Endothelial cell of umbilical vein (primary cell): ENCODE data around the gene KIF3A. TPM values are rescaled to one million over a fixed set of nuclear protein-coding genes. Genes with fewer than 3 reads are reported as not detected.

Source experiments
- BruUV-seq: library from RNA; stranded (reverse); fragments of 400-500 nt; replicated peaks from 2 replicates; lab custom pipeline; 2021; lab: Mats Ljungman, UMichigan
- CTCF ChIA-PET: fragments of 300-600, 350-600 bp; sonication (Branson Sonifier 250); formaldehyde crosslinking; loops from one replicate; lab custom pipeline; 2021; ENCODE audit warnings: antibody characterized with exemption, inconsistent platforms; lab: Charles Lee
- POLR2A ChIA-PET: fragments of 300-600, 350-600 bp; sonication (Branson Sonifier 250); formaldehyde crosslinking; loops from one replicate; lab custom pipeline; 2021; ENCODE audit warnings: antibody characterized with exemption, inconsistent platforms; lab: Charles Lee
- DNase-seq: peaks from one replicate; pipeline ENCODE4 v3.0.0-alpha.2; 2011; ENCODE audit warnings: low read depth, low spot score
- FAIRE-seq: peaks from 2 replicates; lab custom pipeline; 2011; peaks lifted over from hg19 to GRCh38; lab: Jason Lieb, UNC
- H2AFZ ChIP-seq: 2 replicates; pipeline ENCODE4 v1.6.0; 2012; ENCODE audit warnings: low read depth, low read length, control low read depth, inconsistent platforms
- H3K27ac ChIP-seq: 2 replicates; pipeline ENCODE4 v1.5.1; 2011; ENCODE audit warnings: low read depth, mild to moderate bottlenecking, control low read depth, low read length, moderate library complexity; ENCODE audit not compliant: insufficient read depth
- H3K27me3 ChIP-seq, 2 experiments: 2 replicates each; pipeline versions ENCODE4 v1.6.0 to v1.6.1; 2011; ENCODE audit warnings: low read length in 2 of 2, mixed read lengths in 1 of 2; ENCODE audit not compliant: control insufficient read depth in 2 of 2, insufficient read depth in 2 of 2
- H3K36me3 ChIP-seq, 2 experiments: 2 replicates in 1 of 2; 3 replicates in 1 of 2; pipeline ENCODE4 v1.5.1; 2011; ENCODE audit warnings: low read length in 2 of 2, mild to moderate bottlenecking in 1 of 2, moderate library complexity in 1 of 2; ENCODE audit not compliant: control insufficient read depth in 2 of 2, insufficient read depth in 2 of 2; ENCODE audit errors: extremely low read depth in 1 of 2
- H3K4me1 ChIP-seq: 3 replicates; pipeline ENCODE4 v1.5.1; 2011; ENCODE audit warnings: mild to moderate bottlenecking, low read length; ENCODE audit not compliant: control insufficient read depth, insufficient read depth; ENCODE audit errors: extremely low read depth
- H3K4me2 ChIP-seq: 2 replicates; pipeline ENCODE4 v1.6.1; 2011; ENCODE audit warnings: low read length, control low read depth, mixed read lengths; ENCODE audit not compliant: insufficient read depth
- H3K4me3 ChIP-seq, 3 experiments: fragments of 200-600 bp in 1 of 3; sonication (generic), shearing (Covaris generic) in 1 of 3; replicated peaks in 1 of 3; 2 replicates each; pipeline ENCODE4 v1.5.1; 2011 to 2016; ENCODE audit warnings: control low read depth in 3 of 3, low read length in 3 of 3, mild to moderate bottlenecking in 2 of 3, inconsistent platforms in 1 of 3, low read depth in 1 of 3, moderate library complexity in 1 of 3; ENCODE audit not compliant: insufficient read depth in 1 of 3
- H3K79me2 ChIP-seq: 2 replicates; pipeline ENCODE4 v1.6.0; 2012; ENCODE audit warnings: low read length, inconsistent platforms; ENCODE audit not compliant: control insufficient read depth, insufficient read depth
- H3K9ac ChIP-seq: replicated peaks from 2 replicates; pipeline ENCODE3; 2011; ENCODE audit warnings: low read length, control low read depth; ENCODE audit not compliant: insufficient read depth; ENCODE audit errors: extremely low read depth
- H3K9me1 ChIP-seq: replicated peaks from 3 replicates; pipeline ENCODE4 v1.6.0; 2011; ENCODE audit warnings: mild to moderate bottlenecking, low read length; ENCODE audit not compliant: control insufficient read depth, insufficient read depth; ENCODE audit errors: extremely low read depth
- H3K9me3 ChIP-seq: replicated peaks from 2 replicates; pipeline ENCODE4 v1.5.1; 2012; ENCODE audit warnings: low read length, inconsistent platforms; ENCODE audit not compliant: control insufficient read depth, insufficient read depth
- H4K20me1 ChIP-seq: replicated peaks from 2 replicates; pipeline ENCODE3; 2011; ENCODE audit warnings: mild to moderate bottlenecking, low read length; ENCODE audit not compliant: control insufficient read depth, insufficient read depth; ENCODE audit errors: extremely low read depth
- EZH2 ChIP-seq: IDR thresholded peaks from 2 replicates; pipeline ENCODE4 v1.6.1; 2012; ENCODE audit warnings: borderline replicate concordance, low read depth, mild to moderate bottlenecking, moderate library complexity, low read length, inconsistent platforms; ENCODE audit not compliant: severe bottlenecking
- FOS ChIP-seq: IDR thresholded peaks from 2 replicates; pipeline ENCODE4 v1.6.1; 2011; ENCODE audit warnings: mild to moderate bottlenecking, low read length, moderate library complexity, borderline replicate concordance; ENCODE audit not compliant: insufficient read depth
- GATA2 ChIP-seq: IDR thresholded peaks from 2 replicates; pipeline ENCODE4 v1.7.0; 2011; ENCODE audit warnings: low read depth, mild to moderate bottlenecking, moderate library complexity, mixed read lengths, low read length; ENCODE audit not compliant: insufficient read length, insufficient read depth
- MYC ChIP-seq: IDR thresholded peaks from one replicate; pipeline ENCODE4 v1.6.1; 2011; ENCODE audit warnings: mild to moderate bottlenecking, low read depth, low read length
- POLR2A ChIP-seq: IDR thresholded peaks from 2 replicates; pipeline ENCODE4 v1.6.1; 2012; ENCODE audit warnings: low read depth, mild to moderate bottlenecking, control low read depth, low read length
- POLR2AphosphoS5 ChIP-seq: IDR thresholded peaks from 2 replicates; pipeline ENCODE4 v1.6.1; 2012; ENCODE audit warnings: low read depth, mild to moderate bottlenecking, control low read depth, low read length, moderate library complexity; ENCODE audit not compliant: insufficient read depth
- dilution Hi-C: fragments of 300-500 bp; cut with MboI; formaldehyde crosslinking; loops from one replicate; pipeline ENCODE4 v1.15.0; 2019; ENCODE audit warnings: low sequenced_read_pairs; ENCODE audit not compliant: extremely low pct_ligation_motif_present
- intact Hi-C: fragments of 100-400 bp; cut with micrococcal nuclease; formaldehyde crosslinking; loops from one replicate; pipeline ENCODE4 v1.10.0; 2022
- polyA plus RNA-seq, 4 experiments: library from polyadenylated mRNA; depleted of rRNA in 3 of 4; stranded (reverse) in 3 of 4; unstranded in 1 of 4; fragments of >200 nt; gene quantifications; 2 replicates each; pipeline versions ENCODE4 v1.2.1 to v1.2.3, GENCODE V29; 2011 to 2012; ENCODE audit warnings: missing spikeins in 1 of 4
- total RNA-seq: library from RNA; stranded (reverse); gene quantifications from 2 replicates; pipeline ENCODE4 v1.2.3, GENCODE V29; 2021
- TF ChIP-seq, protein P1 (sequence below), 2 donors: IDR thresholded peaks; 1 replicate in 1 of 2; 2 replicates in 1 of 2; pipeline ENCODE4 v1.5.1; 2011; ENCODE audit warnings: low read length in 2 of 2, mild to moderate bottlenecking in 2 of 2, moderate library complexity in 2 of 2, control low read depth in 1 of 2, inconsistent platforms in 1 of 2, low read depth in 1 of 2; ENCODE audit not compliant: insufficient read depth in 1 of 2; ENCODE audit errors: extremely low read depth in 1 of 2

KIF3A gene
- total and polyA plus RNA-seq, 2 donors (not counting 3 experiments of a cell fraction or from before 2014, with no cell fraction given): 3.3 to 11.2 TPM

DNA sequence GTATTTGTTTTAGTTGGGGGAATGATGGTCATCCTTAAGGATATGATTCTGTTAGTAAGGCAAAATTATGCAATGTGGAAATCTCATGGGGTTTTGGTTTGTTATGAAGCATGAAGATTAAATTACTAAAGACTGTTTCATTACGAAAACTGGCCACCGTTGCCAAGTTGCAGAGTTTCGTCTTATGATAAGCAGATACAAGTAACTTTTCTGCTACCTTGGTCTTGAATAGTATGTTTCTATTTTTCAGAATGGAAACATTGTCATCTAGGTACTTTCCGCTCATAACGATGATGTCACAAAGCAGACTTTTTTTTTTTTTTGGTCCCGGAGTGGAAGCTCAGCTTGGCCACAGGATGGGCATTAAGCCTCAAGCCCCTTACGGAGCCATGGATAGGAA lies 14.1 kb upstream of the KIF3A start:
- Histone ChIP-seq H3K27me3 (no peaks in the 10 kb centered on the region), H3K4me1 (peaks cover 5% of the 10 kb centered on the region), H3K4me3 (no peak overlapping the region), H3K9me1 (no peaks in the 10 kb centered on the region), H4K20me1 (no peaks in the 10 kb centered on the region), H3K79me2 (no peaks in the 10 kb centered on the region), H3K27ac (no peak overlapping the region), H3K9me3 (no peaks in the 10 kb centered on the region), H3K36me3 (no peaks in the 10 kb centered on the region), H3K4me2 (no peak overlapping the region), H2AFZ (no peak overlapping the region), H3K9ac (no peak overlapping the region)
- TF ChIP-seq, protein P1, sequence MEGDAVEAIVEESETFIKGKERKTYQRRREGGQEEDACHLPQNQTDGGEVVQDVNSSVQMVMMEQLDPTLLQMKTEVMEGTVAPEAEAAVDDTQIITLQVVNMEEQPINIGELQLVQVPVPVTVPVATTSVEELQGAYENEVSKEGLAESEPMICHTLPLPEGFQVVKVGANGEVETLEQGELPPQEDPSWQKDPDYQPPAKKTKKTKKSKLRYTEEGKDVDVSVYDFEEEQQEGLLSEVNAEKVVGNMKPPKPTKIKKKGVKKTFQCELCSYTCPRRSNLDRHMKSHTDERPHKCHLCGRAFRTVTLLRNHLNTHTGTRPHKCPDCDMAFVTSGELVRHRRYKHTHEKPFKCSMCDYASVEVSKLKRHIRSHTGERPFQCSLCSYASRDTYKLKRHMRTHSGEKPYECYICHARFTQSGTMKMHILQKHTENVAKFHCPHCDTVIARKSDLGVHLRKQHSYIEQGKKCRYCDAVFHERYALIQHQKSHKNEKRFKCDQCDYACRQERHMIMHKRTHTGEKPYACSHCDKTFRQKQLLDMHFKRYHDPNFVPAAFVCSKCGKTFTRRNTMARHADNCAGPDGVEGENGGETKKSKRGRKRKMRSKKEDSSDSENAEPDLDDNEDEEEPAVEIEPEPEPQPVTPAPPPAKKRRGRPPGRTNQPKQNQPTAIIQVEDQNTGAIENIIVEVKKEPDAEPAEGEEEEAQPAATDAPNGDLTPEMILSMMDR (IDR thresholded peaks at IDR 0.05; ENCODE audit: extremely low read depth in 1 of 2, insufficient read depth in 1 of 2, low read depth in 1 of 2, low read length in 2 of 2): no peak
- TF ChIP-seq GATA2: no peak
- no peak for TF ChIP-seq MYC
- no peak for TF ChIP-seq FOS
- TF ChIP-seq POLR2AphosphoS5: no peak
- TF ChIP-seq POLR2A: no peak
- no peak for TF ChIP-seq EZH2
- ChIA-PET POLR2A (no interaction called here), CTCF (interaction anchor here (0.6 to 0.8 kb wide), 2 partner anchors 20 to 364 kb away, joined by 3 read pairs; no protein-coding TSS in a partner anchor)
- FAIRE-seq: no peak
- DNase-seq: no peak
- dilution Hi-C loops: no loop called here
- intact Hi-C loops: no loop called here
- BruUV-seq: no TSS peak
